HFFc6 (cell line): ENCODE data around the gene NR2E1. TPM values are rescaled to one million over a fixed set of nuclear protein-coding genes. Genes with fewer than 3 reads are reported as not detected.

ENCODE experiments used
- DNase-seq: peaks from one replicate; pipeline ENCODE4 v3.0.0-alpha.2; 2018
- H3K27ac Mint-ChIP-seq: 2 replicates; pipeline ENCODE4 v1.8.0; 2020; ENCODE audit warnings: mild to moderate bottlenecking, mixed read lengths
- H3K27me3 Mint-ChIP-seq: 2 replicates; pipeline ENCODE4 v1.8.0; 2021; ENCODE audit warnings: mild to moderate bottlenecking, moderate library complexity, mixed read lengths; ENCODE audit not compliant: insufficient read depth
- H3K36me3 Mint-ChIP-seq: 2 replicates; pipeline ENCODE4 v1.8.0; 2021; ENCODE audit warnings: low read depth, mixed read lengths
- H3K4me1 Mint-ChIP-seq: 2 replicates; pipeline ENCODE4 v1.8.0; 2020; ENCODE audit warnings: low read depth, mixed read lengths
- H3K4me3 Mint-ChIP-seq: 2 replicates; pipeline ENCODE4 v1.8.0; 2020; ENCODE audit warnings: mild to moderate bottlenecking, moderate library complexity, mixed read lengths
- H3K9me3 Mint-ChIP-seq: 2 replicates; pipeline ENCODE4 v1.8.0; 2020; ENCODE audit warnings: mild to moderate bottlenecking, mixed read lengths
- CTCF ChIP-seq: fragments of 200-600 bp; sonication (generic); IDR thresholded peaks from 2 replicates; pipeline ENCODE4 v1.5.0; 2021; ENCODE audit warnings: antibody characterized with exemption, mild to moderate bottlenecking
- total RNA-seq, 6 experiments: library from RNA; stranded (reverse); fragmentation: NEBNext Ultra II Directional; extraction: Animal tissue kit (Norgen Biotek cat#: 25700); gene quantifications; 2 replicates in 1 of 6; 3 replicates in 5 of 6; pipeline ENCODE4 v1.2.3, GENCODE V29; 2021

The NR2E1 gene
- total RNA-seq, 6 experiments from 2014 or later = not detected

GRCh38 chr6:108180266-108180665 lies 14.4 kb downstream of the NR2E1 start:
- Mint-ChIP-seq H3K4me1 (no peaks in the 10 kb centered on the region), H3K27ac (no peak overlapping the region), H3K9me3 (peaks cover under 1% of the 10 kb centered on the region; the same call in 1 of the 2 replicates), H3K36me3 (no peaks in the 10 kb centered on the region), H3K27me3 (peaks cover 47% of the 10 kb centered on the region), H3K4me3 (no peak overlapping the region)
- TF ChIP-seq CTCF = no peak
- no peak for DNase-seq

DNA sequence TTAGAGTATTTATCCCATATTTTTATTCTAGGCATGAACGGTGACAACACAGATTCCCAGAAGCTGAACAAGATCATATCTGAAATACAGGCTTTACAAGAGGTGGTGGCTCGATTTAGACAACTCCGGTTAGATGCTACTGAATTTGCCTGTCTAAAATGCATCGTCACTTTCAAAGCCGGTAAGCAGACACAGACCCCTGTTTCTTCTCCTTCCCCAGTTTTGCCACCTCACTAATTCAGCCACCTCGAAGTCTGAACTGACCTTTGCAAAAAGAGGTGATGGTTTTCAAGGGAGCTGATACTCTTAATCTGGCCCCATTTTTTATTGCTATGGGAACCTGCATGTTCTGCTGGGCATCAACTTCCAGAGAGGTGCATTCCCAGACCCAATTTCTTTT lies 15.0 kb downstream of the NR2E1 start:
- DNase-seq = no peak
- no peaks in the 10 kb centered on the region for H3K4me1 Mint-ChIP-seq
- no peak overlapping the region for H3K4me3 Mint-ChIP-seq
- H3K36me3 Mint-ChIP-seq = no peaks in the 10 kb centered on the region
- TF ChIP-seq CTCF = no peak
- no peaks in the 10 kb centered on the region for H3K9me3 Mint-ChIP-seq
- H3K27me3 Mint-ChIP-seq = peaks cover 44% of the 10 kb centered on the region
- H3K27ac Mint-ChIP-seq = no peak overlapping the region

DNA sequence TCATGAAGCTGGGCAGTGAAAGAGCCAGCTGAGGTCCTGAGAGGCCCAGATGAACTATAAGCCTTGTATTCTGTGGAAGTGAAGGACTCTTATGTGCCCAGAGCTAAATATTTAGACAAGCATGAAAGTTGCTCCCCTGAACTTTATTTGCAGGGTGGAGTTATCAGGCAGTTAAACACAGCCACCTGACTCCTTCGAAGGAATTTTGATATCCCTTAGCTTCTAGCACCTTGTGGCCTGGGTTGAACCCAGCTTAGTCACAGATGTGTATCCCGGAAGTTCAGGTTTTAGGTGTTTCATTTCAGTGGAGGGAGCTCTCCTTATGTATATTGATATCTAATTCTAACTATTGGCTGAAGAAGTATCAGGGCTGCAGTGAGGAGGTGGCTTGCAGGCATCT lies 20.4 kb downstream of the NR2E1 start:
- H3K27me3 Mint-ChIP-seq = peaks cover 23% of the 10 kb centered on the region
- no peak overlapping the region for H3K4me3 Mint-ChIP-seq
- H3K27ac Mint-ChIP-seq = no peak overlapping the region
- TF ChIP-seq CTCF = no peak
- no peaks in the 10 kb centered on the region for H3K4me1 Mint-ChIP-seq
- no peaks in the 10 kb centered on the region for H3K36me3 Mint-ChIP-seq
- no peaks in the 10 kb centered on the region for H3K9me3 Mint-ChIP-seq
- DNase-seq = no peak

DNA sequence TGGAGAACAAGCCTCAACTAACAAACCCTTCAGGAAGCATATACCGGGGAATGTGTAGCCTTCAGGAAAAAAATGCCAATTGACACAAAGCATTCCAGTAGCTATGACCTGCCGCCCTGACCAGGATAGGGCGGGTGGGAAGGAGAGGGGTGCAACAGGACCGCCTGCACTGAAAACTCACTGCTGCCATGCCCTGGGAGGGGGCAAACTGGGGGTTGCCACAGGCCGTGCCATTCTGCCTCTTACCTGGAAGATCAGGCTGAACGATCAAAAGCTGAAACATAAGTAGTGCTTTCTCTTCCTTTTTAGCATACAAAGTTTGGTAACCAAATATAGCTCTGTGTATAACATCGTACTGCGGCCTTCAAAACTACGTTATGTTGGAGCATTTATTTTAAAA lies 21.7 kb downstream of the NR2E1 start:
- no peak overlapping the region for H3K4me3 Mint-ChIP-seq
- no peak for DNase-seq
- H3K27me3 Mint-ChIP-seq = peaks cover 23% of the 10 kb centered on the region
- H3K27ac Mint-ChIP-seq = no peak overlapping the region
- H3K4me1 Mint-ChIP-seq = no peaks in the 10 kb centered on the region
- no peak for TF ChIP-seq CTCF
- no peaks in the 10 kb centered on the region for H3K9me3 Mint-ChIP-seq
- H3K36me3 Mint-ChIP-seq = no peaks in the 10 kb centered on the region

- Mint-ChIP-seq H3K9me3 (no peaks in the 10 kb centered on the region), H3K27ac (no peak overlapping the region), H3K4me1 (no peaks in the 10 kb centered on the region), H3K27me3 (peaks cover 9% of the 10 kb centered on the region), H3K4me3 (no peak overlapping the region), H3K36me3 (no peaks in the 10 kb centered on the region)
- DNase-seq = no peak
- TF ChIP-seq CTCF = no peak
Observed at GRCh38 chr6:108193131-108193530, 27.3 kb downstream of the NR2E1 start.

DNA sequence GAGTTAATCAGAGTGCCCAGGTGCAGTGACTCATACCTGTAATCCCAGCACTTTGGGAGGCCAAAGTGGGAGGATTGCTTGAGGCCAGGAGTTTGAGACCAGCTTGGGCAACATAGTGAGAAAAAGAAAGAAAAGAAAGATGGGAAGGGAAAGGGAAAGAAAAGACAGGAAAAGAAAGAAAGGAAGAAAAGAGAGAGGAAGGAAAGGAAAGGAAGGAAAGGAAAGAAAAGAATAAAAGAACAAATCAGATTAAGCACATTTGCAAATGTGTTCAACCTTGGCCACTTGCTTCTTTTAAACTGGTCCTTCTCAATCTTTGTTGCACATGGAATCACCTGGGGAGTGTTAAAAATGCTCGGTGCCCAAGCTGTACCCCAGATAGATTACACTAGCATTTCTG lies 28.0 kb downstream of the NR2E1 start:
- TF ChIP-seq CTCF = no peak
- H3K9me3 Mint-ChIP-seq = no peaks in the 10 kb centered on the region
- no peak overlapping the region for H3K4me3 Mint-ChIP-seq
- no peaks in the 10 kb centered on the region for H3K36me3 Mint-ChIP-seq
- H3K27ac Mint-ChIP-seq = no peak overlapping the region
- DNase-seq = no peak
- no peaks in the 10 kb centered on the region for H3K4me1 Mint-ChIP-seq
- H3K27me3 Mint-ChIP-seq = peaks cover 7% of the 10 kb centered on the region
